ENCODE results near the gene ZDHHC11B.

The ZDHHC11B gene

DNA sequence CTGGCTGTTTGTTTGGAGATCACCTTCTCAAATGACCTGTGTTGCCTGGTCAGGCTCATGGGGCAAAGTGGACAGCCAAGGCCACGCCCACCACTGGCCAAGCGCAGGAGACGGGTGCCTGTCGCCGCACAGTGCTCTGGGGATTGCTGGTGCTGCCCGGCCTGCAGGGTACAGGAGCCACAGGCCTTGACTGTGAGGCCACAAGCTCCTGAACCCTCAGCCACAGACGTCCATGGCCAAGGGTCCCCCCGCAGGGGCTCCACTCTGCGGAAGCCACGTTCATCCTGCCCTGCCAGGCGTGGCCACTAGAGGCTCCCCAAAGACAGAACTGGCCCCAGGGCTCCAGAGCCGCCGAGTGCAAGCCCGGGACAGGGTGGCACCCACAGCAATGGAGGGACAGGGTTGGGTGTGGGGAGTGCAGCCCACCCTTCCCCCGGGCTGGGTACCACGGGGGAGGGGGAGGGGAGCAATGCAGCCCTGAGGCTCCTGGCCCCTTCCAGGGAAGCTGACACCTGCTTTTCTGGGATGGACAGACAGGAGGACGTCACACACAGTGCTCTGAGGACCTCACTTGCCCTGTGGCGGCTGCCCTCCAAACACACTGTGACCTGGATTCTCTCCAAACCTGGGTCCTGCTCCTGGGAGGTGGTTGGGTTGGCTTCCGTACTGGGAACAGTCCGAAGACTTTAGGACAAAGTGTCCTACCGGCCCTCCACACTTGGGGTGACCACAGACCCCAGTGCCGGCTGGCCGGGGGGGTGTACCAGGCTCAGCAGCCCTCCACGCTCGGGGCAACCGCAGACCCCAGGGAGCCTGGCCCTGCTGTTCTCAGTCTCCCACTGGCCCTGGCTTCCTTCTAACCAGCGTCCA is 112.8 kb downstream of the ZDHHC11B start:
- DNase-seq, result peak; percentile 85

DNA sequence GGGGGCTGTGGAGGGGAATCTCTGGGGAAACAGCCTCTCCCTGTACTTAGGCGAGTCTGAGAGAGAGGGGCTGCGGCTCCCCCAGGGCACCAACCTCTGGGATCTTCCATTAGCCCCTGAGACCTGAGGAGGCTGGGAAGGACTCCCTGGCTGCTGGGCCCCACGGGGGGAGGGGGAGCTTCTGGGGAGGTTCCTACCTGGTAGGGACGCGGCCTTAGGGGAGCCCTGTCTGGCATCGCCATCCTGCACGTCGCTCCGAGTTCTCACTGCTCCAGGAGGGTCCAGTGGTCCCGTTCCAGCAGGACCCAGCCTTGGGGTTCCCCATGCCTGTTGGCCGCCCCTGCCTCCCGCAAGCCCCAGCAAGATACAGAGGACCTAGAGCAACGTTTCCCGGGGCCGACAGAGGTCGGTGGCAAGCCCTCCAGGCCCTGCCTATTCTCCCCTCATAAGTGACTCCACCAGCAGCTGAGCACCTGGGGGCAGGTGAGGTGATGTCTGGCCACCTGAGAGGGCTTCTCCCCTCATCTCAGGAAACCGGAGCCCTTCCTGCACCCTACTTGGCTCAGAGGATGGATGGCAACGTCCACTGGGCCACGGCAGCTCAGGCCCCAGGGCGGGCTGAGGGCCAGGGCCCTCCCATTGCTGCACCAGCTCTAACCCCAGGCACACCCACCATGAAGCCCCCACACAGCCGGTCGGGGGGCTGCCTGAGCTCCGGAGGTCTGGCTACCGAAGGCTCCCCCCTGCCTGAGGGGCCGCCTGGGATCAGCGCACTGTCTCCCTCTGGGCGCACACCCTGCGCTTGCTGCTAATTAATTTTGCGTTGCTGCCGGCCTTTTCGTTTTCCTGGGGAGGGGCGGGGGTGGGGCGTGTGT is 113.9 kb downstream of the ZDHHC11B start:
- DNase-seq, result no peak

DNA sequence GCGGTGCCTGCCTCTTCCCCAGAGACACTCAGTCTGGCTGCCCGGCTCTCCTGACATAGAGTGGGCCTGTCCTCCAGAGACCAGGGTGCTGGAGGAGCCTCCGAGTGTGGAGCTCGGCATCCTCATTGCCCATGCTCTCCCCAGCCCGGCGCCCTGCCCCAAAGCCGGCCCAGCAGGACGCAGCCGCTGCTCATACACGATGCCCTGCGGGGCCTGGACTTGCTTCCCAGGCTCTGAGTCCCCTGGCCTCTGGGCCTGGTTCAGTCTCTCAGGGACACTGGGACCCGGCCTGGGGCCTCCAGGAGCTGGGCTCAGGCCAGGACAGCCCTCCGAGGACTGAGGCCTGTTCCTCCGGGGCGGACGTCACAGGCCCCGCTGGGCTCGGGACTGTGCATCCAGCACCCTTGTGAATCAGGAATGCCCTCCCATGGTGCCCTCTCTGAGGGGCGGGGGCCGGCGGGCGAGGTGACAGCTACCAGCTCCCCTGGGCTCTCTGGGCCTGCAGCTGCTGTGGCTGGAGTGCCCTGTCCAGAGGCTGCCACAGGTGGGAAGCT is 114.6 kb downstream of the ZDHHC11B start:
- no peak for DNase-seq

DNA sequence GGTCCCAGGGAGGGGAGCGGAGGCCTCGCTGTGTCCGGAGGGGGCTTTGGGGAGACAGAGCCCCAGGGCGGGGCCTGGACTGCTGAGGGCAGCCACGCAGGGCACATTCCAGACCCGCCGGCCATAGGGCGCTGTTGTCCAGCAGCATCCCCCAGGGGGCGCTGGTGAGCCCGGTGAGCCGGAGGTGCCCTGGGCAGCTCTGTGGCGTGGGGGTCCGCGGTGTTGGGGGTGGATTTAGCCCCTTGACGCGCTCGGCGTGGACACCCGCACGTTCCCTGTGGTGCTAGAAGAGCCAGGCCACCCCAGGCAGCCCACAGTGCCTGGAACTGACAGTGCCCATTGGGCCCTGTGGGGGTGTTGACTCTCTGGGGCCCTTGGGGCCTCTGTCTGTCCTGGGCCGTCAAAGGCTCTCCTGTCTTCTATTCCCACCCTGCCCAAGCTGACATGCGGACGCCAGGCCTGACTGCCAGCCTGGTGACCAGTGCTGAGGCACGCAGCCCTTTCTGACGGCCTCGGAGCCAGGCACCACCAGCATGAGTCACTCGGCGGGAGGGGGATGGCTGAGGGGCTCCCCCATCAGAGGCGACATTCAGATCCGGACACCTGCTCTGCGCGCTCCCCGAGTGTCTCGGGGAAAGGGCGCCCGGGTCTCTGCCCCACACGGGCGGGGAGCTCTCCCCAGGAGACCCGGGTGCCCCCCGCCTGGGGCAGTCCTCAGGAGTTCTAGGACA is 115.3 kb downstream of the ZDHHC11B start:
- DNase-seq, result peak; percentile 83

DNA sequence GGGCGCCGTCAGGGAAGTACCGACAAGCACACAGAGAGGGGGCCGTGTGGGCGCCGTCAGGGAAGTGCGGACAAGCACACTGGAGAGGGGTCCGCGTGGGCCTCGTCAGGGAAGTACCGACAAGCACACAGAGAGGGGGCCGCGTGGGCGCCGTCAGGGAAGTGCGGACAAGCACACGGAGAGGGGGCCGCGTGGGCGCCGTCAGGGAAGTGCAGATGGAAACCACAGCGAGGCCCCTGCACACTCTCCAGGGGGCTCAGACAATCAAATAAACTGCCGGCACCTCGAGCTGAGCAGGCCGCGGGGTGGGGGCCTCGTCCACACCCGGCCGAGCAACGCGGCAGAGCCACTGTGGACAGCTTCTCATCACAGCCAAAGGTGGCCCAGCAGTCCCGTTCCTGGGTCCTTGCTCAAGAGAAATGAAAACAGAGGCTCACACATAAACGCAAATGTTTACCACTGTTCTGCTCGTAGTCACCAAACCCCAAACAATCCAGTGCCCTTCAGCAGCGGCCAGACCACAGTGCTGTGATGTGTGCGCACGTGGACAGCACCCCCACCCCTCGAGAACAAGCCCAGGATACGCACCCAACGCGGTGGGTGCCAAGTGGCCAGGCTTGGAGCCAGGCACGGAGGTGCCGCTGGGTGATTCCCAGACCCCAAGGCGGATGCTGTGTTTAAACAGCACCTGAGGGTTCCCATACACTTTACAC is 116.1 kb downstream of the ZDHHC11B start:
- no peak for DNase-seq

DNA sequence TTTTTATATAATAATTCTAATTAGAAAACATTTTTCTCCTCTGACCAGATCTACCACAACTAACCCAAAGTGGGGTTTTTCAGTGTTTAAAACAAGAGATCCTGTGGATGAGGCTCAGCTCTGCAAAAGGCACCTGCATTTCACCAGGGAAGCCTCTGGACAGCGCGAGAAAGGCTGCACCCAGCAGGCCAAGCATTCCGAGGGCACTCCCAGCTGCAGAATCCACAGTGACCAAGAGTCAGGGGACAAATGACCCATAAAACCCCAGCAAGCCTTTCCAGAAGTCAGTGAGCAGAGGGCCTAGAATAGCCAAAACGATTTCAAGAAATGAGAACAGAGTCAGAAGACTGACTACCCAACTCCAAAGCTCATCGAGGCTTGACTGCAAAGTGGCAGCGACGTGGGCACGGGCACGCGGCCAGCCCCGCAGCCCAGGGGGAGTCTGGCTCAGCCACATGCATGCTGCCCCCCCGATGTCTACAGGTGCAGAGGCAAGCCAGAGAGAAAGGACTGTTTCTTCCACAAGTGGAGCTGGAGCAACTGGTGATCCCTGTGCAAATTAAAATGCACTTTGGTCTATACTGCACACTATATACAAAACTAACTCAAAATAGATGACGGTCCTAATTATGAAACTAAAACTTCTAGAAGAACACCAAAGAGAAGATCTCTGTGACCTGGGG is 117.6 kb downstream of the ZDHHC11B start:
- no peak for DNase-seq

DNA sequence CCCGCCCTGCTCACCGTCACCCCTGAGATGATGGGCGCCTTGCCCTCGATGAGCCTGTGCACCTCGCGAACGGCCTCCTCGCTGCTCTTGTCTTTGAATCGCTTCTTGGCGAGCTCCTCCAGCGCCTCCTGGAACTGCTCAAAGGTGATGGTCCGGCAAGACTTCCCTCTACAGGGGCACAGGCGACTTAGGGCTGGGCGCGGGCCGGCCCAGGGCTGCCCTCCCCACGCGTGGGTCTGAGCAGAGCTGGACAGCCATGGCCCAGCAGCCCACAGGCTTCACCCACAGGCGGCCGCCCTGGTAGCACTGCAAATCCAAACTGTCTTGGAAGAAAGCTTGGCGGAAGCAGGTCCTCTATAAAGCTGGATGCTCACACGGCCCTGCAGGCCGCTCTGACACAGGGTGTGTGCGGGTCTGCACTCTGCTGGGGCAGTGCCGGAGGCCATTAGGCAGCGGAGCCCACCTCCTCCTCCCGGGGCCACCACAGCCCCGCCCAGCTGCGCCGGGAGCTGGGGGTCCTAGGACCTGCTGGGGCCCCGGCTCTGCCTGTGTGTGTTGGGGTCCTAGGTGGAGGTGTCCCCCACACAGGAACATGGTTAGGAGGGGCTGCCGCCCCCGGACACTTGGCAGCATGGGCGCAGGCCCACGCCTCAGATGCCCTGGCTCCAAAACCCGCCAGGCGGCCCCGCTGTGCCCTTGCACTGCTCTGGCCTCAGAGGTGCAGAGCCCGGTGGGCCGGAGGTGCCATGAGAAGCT is 118.4 kb downstream of the ZDHHC11B start:
- DNase-seq, result no peak

DNA sequence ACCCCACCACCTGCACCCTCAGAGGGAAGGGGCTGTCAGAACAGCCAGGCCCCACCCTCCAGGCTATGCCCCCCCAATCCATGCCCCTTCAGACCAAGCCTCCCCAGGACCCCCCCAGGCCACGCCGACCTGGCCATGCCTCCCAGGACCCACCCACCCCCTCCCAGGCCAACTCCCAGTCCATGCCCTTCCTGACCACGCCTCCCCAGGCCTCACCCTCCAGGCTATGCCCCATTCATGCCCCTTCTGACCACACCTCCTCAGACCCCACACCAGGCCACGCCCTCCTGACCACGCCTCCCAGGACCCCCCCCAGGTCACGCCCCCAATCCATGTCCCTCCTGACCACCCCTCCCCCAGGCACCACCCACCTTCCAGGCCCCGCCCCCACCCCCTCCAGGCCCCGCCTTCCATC is 119.0 kb downstream of the ZDHHC11B start:
- no peak for DNase-seq

DNA sequence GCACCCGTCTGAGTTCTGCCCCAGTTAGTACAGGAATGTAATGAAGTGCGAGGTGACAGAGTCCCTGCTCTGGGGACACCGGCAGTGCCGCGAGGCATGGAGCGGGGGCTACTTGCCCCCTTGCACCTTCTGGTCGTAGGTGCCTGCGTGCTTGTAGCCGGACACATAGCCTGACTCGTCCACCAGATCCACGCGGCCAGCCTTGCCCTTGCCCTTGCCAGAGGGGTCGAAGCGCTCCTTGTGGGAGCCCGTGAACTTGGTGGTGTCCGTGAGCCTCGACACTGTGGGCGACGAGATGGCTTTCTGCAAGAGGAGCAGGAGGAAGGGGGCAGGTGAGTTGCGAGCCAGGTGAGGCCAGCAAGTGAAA is 119.6 kb downstream of the ZDHHC11B start:
- no peak for DNase-seq

DNA sequence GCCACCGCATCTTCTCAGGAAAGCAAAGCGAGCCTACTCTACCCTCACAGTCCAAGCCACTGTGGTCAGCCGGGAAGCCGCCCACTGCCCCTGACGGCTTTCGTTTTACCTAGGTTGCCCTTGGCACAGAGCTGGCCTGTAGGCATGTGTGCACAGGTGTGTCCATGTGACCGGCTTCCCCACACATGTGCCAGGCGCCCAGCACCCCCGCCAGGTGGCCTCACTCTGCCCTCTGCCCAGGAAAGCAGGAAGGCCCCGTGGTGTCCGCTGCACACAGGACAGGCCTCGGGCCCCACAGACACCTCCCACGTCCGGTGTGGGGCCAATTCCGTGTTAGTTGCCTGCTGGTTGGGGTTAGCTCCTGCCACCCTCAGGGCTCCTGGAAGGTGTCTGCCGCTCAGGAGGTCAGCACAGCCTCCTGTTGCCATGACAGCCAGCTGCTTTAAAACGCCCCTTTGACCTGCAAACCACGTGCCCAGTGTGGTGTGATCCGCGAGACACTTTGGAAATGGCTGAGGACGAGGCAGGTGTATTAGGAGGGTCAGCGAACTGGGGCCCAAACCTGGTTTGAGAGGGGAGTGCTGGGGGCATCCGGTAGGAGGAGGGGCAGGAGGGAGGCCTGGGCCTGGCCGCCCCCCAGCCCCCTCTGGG is 120.1 kb downstream of the ZDHHC11B start:
- no peak for DNase-seq

DNA sequence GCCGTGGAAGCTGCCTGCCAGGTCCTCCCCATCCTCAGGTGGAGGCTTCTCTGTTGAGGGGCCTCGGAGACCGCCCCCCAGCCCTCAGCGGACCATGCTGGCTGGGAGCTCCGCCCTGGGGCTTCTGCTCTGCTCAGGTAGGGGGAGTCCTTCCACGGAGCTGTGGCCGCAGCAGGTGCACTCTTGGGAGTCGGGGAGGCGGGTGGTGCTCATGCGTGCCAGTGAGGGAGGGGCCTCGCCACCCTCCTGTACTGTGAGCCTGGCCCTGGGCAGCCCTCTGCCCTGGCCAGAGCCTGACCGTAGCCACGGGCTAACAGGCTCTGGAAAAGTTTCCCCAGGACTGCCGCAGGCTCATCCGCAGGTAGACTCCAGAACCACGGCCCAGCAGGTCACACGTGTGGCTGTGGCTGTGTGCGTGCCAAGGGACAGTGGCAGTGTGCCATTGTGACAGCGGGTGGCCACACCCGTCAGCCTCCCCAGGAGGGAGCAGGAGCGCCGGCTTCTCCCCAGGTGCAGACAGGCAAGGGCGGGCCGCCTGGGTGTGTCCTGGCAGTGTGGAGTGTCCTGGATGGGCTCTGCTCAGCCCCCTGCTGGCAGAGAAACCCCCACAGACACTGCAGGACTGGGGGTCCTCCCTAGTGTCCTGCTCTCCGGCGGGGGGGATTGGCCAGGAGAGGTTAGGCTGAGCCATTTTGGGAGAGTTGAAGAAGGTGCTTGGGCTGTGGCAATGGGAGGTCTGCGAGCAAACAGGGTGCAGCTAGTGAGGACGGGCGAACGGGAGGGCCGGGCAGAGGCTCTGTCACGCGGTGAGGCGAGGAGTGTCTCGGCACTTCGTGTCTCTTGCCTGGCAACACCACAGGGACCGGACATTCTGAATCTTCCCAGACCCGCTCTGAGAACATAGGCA is 120.8 kb downstream of the ZDHHC11B start:
- DNase-seq, result no peak

DNA sequence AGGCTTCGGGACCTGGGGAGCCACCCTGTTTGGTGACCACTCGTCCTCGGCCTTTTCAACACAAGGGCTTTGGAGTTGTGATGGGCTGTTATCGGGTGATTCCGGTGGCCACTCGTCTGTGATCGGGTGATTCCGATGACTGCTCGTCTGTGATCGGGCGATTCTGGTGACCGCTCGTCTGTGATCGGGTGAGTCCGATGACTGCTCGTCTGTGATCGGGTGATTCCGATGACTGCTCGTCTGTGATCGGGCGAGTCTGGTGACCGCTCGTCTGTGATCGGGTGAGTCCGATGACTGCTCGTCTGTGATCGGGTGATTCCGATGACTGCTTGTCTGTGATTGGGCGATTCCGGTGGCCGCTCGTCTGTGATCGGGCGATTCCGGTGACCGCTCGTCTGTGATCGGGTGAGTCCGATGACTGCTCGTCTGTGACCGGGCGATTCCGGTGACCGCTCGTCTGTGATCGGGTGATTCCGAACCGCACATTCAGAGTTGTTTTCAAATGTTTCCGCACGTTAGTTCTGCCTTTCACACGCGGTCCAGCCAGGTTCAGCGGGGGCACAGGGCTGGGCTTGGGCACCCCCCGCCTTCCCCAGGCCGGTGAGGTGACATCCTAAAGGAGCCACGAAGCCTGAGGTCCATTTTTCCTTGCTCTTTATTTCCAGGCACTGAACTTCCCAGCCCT is 121.6 kb downstream of the ZDHHC11B start:
- DNase-seq, result no peak

DNA sequence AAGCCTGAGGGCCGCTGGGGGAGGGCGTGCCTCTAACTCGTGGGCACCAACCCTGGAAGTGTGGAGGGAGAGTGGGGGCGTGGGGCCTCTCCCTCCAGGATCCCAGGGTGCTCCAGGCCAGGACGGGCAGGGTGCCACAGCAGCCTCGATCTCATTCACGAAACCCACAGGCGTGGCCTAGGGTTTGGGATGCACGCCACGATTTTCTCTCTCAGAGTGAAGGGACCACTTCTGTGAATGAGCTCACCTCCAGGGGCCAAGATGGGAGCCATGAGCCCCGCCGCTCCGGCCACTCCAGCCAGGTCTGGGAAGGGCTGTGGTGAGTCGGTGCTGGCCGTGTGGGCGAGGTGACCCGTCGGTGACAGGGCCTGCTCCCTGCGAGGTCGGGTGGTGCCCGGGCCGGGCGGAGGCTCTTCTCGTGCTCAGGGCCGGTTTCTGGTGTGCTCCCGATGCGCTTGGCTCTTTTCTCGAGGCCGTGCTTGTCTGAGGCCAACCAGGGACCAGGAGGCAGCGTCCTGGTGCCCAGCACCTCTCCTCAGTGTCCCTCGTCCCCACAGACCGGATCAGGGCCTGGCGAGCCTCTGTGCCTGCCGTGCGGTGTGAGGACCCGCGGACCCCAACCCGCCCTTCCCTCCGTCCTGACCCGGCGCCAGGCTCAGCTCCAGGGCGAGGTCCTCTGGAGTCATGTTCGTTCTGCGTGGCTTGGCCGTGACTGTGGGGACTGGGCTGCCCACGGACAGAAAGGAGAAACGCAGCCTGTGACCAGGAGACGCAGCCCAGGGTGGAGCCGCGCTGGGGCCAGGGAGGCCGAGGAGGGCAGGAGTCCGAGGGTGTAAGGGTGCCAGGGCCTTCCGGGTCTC is 122.4 kb downstream of the ZDHHC11B start:
- DNase-seq, result no peak

DNA sequence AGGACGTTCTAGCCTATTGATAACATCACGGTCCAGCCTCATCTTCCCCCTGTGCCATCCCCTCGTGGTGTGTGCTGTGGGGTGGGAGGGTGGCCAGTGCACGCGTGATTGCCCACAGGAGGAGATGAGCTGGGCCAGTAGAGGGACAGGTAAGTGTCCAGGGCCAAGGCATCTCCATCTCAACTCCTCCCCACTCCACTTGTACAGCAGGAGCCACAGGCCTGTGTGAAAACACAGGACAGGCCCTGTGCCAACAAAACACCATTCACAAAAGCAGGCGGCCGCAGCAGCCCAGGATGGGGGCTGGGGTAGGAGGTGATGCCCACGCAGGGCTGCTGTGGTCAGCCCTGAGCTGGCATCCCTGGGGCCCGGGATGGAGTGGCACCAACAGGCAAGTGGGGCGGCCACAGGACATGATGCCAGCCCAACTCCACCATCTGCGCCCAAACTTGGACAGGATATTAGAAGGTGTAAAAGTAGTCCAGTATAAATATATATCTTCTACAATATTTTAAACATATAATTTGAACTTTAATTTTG is 124.0 kb downstream of the ZDHHC11B start:
- DNase-seq, result no peak

Data from activated CD8-positive, alpha-beta memory T cell treated with anti-CD3 and anti-CD28 coated beads for 24 hours (primary cell).